Stomach (tissue), 9 donors: ENCODE results near the gene EIF1AX. TPM values are rescaled to one million over a fixed set of nuclear protein-coding genes. Genes with fewer than 3 reads are reported as not detected.
"Not testable (repeated sequence)": the region's sequence is repeated elsewhere in the genome, so short reads cannot be mapped to it uniquely, and the experiment has no call there.

Experiments used
- DNase-seq, 2 donors: peaks; one replicate each; pipeline versions ENCODE4 v3.0.0 to v3.0.0-alpha.2; 2013 to 2019
- H3K27ac ChIP-seq, 5 donors: fragments of 200-600 bp in 4 of 5; sonication (generic) in 4 of 5; one replicate each; pipeline ENCODE4 v1.5.1; 2013 to 2019; ENCODE audit warnings: mild to moderate bottlenecking in 1 of 5, moderate library complexity in 1 of 5
- H3K27me3 ChIP-seq, 3 donors: fragments of 200-600 bp; sonication (generic); one replicate each; pipeline ENCODE4 v1.5.1; 2017 to 2019; ENCODE audit warnings: mixed run types in 1 of 3
- H3K36me3 ChIP-seq, 4 donors: fragments of 200-600 bp; sonication (generic); 1 replicate in 3 of 4; 2 replicates in 1 of 4; pipeline ENCODE4 v1.5.1; 2016 to 2019
- H3K4me1 ChIP-seq, 4 donors: fragments of 200-600 bp; sonication (generic); one replicate each; pipeline ENCODE4 v1.5.1; 2016 to 2019
- H3K4me3 ChIP-seq, 4 donors: fragments of 200-600 bp; sonication (generic) in 3 of 4; one replicate each; pipeline ENCODE4 v1.5.1; 2016 to 2019; ENCODE audit warnings: mild to moderate bottlenecking in 1 of 4
- H3K9me3 ChIP-seq, 4 donors: fragments of 200-600 bp; sonication (generic); one replicate each; pipeline ENCODE4 v1.5.1; 2016 to 2019
- CTCF ChIP-seq, 7 experiments: fragments of 450-650 bp in 4 of 7; fragments of 200-600 bp in 3 of 7; sonication (generic) in 3 of 7; IDR thresholded peaks; one replicate each; pipeline ENCODE4 v1.5.1; 2016 to 2019; ENCODE audit warnings: antibody characterized with exemption in 7 of 7, control low read depth in 2 of 7, mild to moderate bottlenecking in 1 of 7
- EP300 ChIP-seq: sonication (generic); formaldehyde crosslinking; IDR thresholded peaks from one replicate; pipeline ENCODE4 v1.6.1; 2017; ENCODE audit warnings: antibody characterized with exemption
- POLR2A ChIP-seq, 4 donors: fragments of 450-650 bp; IDR thresholded peaks; one replicate each; pipeline ENCODE4 v1.6.1; 2016; ENCODE audit warnings: antibody characterized with exemption in 4 of 4, control low read depth in 2 of 4, mild to moderate bottlenecking in 1 of 4, moderate library complexity in 1 of 4
- POLR2AphosphoS5 ChIP-seq, 3 donors: sonication (generic); formaldehyde crosslinking; IDR thresholded peaks; one replicate each; pipeline ENCODE4 v1.6.1; 2016; ENCODE audit warnings: antibody characterized with exemption in 3 of 3
- WGBS, 5 donors: extraction: QIAGEN DNeasy Blood & Tissue Kit in 3 of 5; methylation state at CpG; one replicate each; pipeline versions ENCODE4 v1.1.5 to v1.1.7; 2013 to 2018; 5-methylcytosine and 5-hydroxymethylcytosine counted together
- intact Hi-C: fragments of 100-400 bp; cut with DNase I; formaldehyde crosslinking; loops from one replicate; pipeline ENCODE4 v1.15.1; 2023; ENCODE audit warnings: low total_unique reads
- polyA plus RNA-seq, 3 donors: library from polyadenylated mRNA; stranded (reverse); fragments of 200-250 nt; gene quantifications; one replicate each; pipeline ENCODE4 v1.2.3, GENCODE V29; 2013
- total RNA-seq, 5 donors: library from RNA; depleted of rRNA; stranded (reverse); fragments of >200 nt; gene quantifications; one replicate each; pipeline versions ENCODE4 v1.1.0 to v1.2.3, GENCODE V29; 2014 to 2016
- donor health status: healthy with polysubstance abuse.
- donor health status: Bipolar disorder and iron deficiency.
- donor health status: healthy.

Gene EIF1AX
- total and polyA plus RNA-seq, 8 donors: 25.0 to 85.2 (median 37.7) TPM

- Histone ChIP-seq H3K4me3 (no peak overlapping the region), H3K27ac (no peak overlapping the region), H3K36me3 (peaks cover 0 to 50% (median 36%) of the 10 kb centered on the region in 4 donors), H3K9me3 (no peaks in the 10 kb centered on the region), H3K27me3 (no peaks in the 10 kb centered on the region), H3K4me1 (no peaks in the 10 kb centered on the region)
- DNase-seq: no peak
- TF ChIP-seq POLR2AphosphoS5 (IDR thresholded peaks at IDR 0.05) (no peak), CTCF (IDR thresholded peaks at IDR 0.05) (no peak), EP300 (no peak), POLR2A (IDR thresholded peaks at IDR 0.05) (no peak)
- intact Hi-C loops: no loop called here
These were observed 35.5 kb upstream of the EIF1AX start for GRCh38 chrX:20177093-20177492.

- no peak for DNase-seq
- TF ChIP-seq POLR2AphosphoS5 (IDR thresholded peaks at IDR 0.05): no peak
- TF ChIP-seq CTCF (IDR thresholded peaks at IDR 0.05): no peak
- no peak for TF ChIP-seq EP300
- no peak for TF ChIP-seq POLR2A (IDR thresholded peaks at IDR 0.05)
- 76 to 98% (median 87%) methylated on average over 2 of the region's 2 CpGs for WGBS, 5 donors
- Histone ChIP-seq H3K27ac (no peak overlapping the region), H3K36me3 (peaks cover 0 to 75% (median 49%) of the 10 kb centered on the region in 4 donors), H3K4me1 (no peaks in the 10 kb centered on the region), H3K4me3 (no peak overlapping the region), H3K9me3 (no peaks in the 10 kb centered on the region), H3K27me3 (no peaks in the 10 kb centered on the region)
- intact Hi-C loops: no loop called here
These were observed 32.2 kb upstream of the EIF1AX start for GRCh38 chrX:20173856-20174255.

- H3K36me3 ChIP-seq: peaks cover 0 to 80% (median 53%) of the 10 kb centered on the region in 4 donors
- no peak overlapping the region for H3K4me3 ChIP-seq
- TF ChIP-seq CTCF (IDR thresholded peaks at IDR 0.05) (no peak), POLR2A (IDR thresholded peaks at IDR 0.05) (no peak), POLR2AphosphoS5 (IDR thresholded peaks at IDR 0.05) (no peak), EP300 (no peak)
- intact Hi-C loops: no loop called here
- H3K27me3 ChIP-seq: no peaks in the 10 kb centered on the region
- DNase-seq: no peak
- no peaks in the 10 kb centered on the region for H3K9me3 ChIP-seq
- 80 to 96% (median 87%) methylated on average over 2 of the region's 2 CpGs for WGBS, 5 donors
- H3K4me1 ChIP-seq: no peaks in the 10 kb centered on the region
- H3K27ac ChIP-seq: no peak overlapping the region
These were observed 31.7 kb upstream of the EIF1AX start for GRCh38 chrX:20173313-20173712.

- WGBS, 5 donors: 61 to 81% (median 65%) methylated on average over 3 of the region's 3 CpGs
- H3K4me1 ChIP-seq: no peaks in the 10 kb centered on the region
- peaks cover 0 to 81% (median 58%) of the 10 kb centered on the region in 4 donors for H3K36me3 ChIP-seq
- intact Hi-C loops: no loop called here
- H3K9me3 ChIP-seq: no peaks in the 10 kb centered on the region
- H3K27me3 ChIP-seq: no peaks in the 10 kb centered on the region
- no peak overlapping the region for H3K27ac ChIP-seq
- no peak for TF ChIP-seq CTCF (IDR thresholded peaks at IDR 0.05)
- no peak for DNase-seq
- H3K4me3 ChIP-seq: no peak overlapping the region
These were observed 30.2 kb upstream of the EIF1AX start for GRCh38 chrX:20171887-20172286.

GRCh38 chrX:20162516-20162915 lies 20.9 kb upstream of the EIF1AX start:
- H3K27me3 ChIP-seq, H3K27ac ChIP-seq, H3K9me3 ChIP-seq, DNase-seq, intact Hi-C loops, H3K4me1 ChIP-seq, H3K4me3 ChIP-seq: not testable (repeated sequence)
- H3K36me3 ChIP-seq: peaks cover 0 to 64% (median 46%) of the 10 kb centered on the region in 4 donors
